ENCODE results near the gene CTBP1.

GRCh38 chr4:1298461-1298860 lies 49.5 kb upstream of the CTBP1 start:
- TF ChIP-seq, protein P1, sequence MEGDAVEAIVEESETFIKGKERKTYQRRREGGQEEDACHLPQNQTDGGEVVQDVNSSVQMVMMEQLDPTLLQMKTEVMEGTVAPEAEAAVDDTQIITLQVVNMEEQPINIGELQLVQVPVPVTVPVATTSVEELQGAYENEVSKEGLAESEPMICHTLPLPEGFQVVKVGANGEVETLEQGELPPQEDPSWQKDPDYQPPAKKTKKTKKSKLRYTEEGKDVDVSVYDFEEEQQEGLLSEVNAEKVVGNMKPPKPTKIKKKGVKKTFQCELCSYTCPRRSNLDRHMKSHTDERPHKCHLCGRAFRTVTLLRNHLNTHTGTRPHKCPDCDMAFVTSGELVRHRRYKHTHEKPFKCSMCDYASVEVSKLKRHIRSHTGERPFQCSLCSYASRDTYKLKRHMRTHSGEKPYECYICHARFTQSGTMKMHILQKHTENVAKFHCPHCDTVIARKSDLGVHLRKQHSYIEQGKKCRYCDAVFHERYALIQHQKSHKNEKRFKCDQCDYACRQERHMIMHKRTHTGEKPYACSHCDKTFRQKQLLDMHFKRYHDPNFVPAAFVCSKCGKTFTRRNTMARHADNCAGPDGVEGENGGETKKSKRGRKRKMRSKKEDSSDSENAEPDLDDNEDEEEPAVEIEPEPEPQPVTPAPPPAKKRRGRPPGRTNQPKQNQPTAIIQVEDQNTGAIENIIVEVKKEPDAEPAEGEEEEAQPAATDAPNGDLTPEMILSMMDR (optimal IDR thresholded peaks at IDR 0.05 in 1 of 3, IDR thresholded peaks at IDR 0.05 in 1 of 3, conservative IDR thresholded peaks at IDR 0.05 in 1 of 3; ENCODE audit: extremely low read depth in 1 of 3, insufficient read depth in 2 of 3, low read length in 3 of 3): no peak
- TF ChIP-seq EZH2 (IDR thresholded peaks at IDR 0.05; ENCODE audit: low read length): no peak

Data from keratinocyte (primary cell).